ENCODE data around the gene REPIN1.

The REPIN1 gene

DNA sequence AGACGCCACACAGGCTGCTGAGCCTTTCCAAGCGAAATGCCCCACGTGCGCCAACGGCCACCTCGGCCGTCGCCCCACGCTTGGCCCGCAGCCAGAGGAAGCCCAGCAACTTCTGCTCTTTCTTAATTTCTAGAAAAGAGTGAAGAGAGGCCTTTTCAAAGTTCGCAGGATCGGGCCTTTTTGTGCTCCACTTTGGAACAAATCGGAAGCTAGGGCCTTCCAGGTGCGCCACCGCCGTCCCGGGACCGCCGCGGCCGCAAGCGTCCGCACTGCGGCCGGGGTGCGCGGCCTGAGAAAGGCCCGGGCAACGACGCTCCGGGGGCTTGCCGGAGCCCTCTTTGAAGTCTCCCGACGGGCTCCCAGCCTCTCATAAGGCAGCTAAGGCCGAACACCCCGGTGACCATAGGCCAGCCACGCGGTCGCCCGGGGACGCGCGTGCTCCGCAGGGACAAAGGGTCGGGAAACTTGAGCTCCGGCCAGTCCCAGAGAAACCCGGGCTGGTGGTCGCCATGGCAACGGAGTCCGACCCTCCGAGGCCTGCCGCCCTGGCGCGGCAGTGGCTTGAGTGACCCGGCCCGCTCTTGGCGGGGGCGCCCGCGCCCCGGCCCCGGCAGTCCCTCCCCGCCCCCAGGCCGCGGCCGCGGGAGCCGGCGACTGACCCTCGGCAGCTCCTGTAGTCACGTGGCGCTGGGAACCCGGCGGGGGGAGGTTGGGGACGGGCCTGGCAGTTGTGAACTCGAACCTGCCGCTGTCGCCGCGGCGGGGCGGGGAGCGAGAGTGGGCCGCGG is at the start of gene REPIN1:
REPIN1 (plus strand) TSS at position 727 of the 788 bp plus-strand sequence. CDS start 890 bp downstream, outside the sequence.
- ATAC-seq, result peak; percentile 51 to 55

- ATAC-seq, result no peak
Observed at GRCh38 chr7:150321788-150322113, 46.9 kb upstream of the REPIN1 start.

GRCh38 chr7:150322114-150322832 is 46.3 kb upstream of the REPIN1 start:
- ATAC-seq, result peak; percentile 25 to 38

- ATAC-seq, result peak; percentile 17 to 44
Observed at GRCh38 chr7:150322833-150323681, 45.6 kb upstream of the REPIN1 start, which contains the start of the genes ACTR3C and LRRC61. TSS of gene ACTR3C (minus strand) at chr7:150323545. CDS start at chr7:150295296, 28,249 bp downstream. TSS of gene LRRC61 (plus strand) at chr7:150323355. CDS start at chr7:150336862, 13,507 bp downstream.

DNA sequence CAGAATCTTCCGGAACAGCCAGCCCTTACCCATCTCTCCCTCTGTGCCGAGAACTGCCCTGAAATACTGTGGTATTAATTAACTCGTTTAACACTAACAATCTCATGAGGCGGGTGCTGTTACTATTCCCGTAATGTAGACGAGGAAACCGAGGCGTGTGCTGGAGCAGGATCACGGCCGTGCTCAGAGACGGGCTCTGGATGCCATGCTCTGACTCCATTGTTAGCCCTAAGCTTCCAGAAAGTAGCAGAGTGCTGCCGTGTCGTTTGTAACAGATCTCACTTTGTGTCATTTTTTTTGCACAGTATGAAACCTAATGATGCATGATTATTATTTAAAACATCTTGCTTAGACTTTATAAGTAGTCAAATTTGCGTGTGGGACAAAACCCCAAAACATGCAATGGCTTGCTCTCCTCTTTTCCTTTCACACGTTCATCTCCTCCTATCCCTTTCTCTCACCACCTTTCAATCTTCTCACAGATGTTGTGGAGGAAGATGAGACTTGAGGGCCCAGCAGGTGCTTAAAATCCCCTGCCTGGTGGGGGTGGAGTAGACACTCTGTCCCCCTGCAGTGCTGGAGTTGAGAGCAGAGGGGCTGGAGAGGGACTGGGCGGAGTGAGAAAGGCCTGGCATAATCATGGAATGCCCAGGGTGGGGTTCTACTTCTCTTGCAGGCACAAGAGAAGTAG is 44.8 kb upstream of the REPIN1 start:
- peak in 1 of 2 donors; percentile 5 for ATAC-seq

GRCh38 chr7:150324373-150324961 is 44.2 kb upstream of the REPIN1 start:
- ATAC-seq, result no peak

GRCh38 chr7:150325110-150325611 is 43.5 kb upstream of the REPIN1 start:
- no peak for ATAC-seq

GRCh38 chr7:150325901-150326300 is 42.7 kb upstream of the REPIN1 start:
- no peak for ATAC-seq

GRCh38 chr7:150326657-150327268 is 41.9 kb upstream of the REPIN1 start:
- ATAC-seq, result no peak

DNA sequence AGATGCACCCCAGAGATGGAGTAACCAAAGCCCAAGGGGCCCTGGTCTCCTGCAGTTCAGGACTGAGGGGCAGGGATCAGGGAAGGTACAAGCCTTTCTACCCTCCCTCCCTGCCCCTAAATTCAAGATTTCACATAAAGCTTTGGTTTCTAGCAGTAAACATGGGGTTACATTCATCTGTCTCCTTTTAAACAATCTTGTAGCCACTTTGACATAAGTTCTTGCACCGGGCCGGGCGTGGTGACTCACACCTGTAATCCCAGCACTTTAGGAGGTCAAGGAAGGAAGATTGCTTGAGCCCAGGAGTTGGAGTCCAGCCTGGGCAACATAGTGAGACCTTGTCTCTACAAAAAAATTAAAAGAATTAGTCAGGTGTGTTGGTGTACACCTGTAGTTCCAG is 41.3 kb upstream of the REPIN1 start:
- ATAC-seq, result no peak

GRCh38 chr7:150329331-150330120 is 39.1 kb upstream of the REPIN1 start:
- no peak for ATAC-seq

DNA sequence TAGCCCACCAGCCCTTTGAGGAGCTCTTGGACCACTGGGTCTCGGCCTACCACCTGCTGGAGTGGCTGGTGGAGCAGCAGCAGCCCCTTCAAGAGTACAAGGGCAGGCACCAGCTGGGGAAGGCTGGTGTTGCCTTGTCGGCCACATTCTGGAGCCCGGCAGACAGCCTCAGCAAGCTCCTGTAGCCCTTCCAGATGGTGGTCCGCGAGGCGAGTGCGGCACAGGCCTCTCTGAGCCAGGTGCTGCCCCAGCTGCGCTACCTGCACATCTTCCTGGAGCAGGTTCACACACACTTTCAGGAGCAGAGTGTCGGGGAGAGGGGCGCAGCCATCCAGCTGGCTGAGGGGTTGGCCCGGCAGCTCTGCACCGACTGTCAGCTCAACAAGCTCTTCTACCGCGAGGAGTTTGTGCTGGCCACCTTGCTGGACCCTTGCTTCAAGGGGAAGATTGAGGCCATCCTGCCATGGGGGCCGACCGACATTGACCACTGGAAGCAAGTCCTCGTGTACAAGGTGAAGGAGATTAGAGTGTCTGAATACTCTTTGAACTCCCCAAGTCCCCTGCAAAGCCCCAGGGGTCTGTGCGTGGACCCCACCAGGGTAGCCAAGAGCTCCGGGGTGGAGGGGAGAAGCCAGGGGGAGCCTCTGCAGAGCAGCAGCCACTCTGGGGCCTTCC is 38.3 kb upstream of the REPIN1 start:
- no peak for ATAC-seq

GRCh38 chr7:150332852-150333635 is 35.6 kb upstream of the REPIN1 start:
- ATAC-seq, result no peak

GRCh38 chr7:150333659-150334058 is 35.0 kb upstream of the REPIN1 start:
- ATAC-seq, result no peak

- no peak for ATAC-seq
Observed at GRCh38 chr7:150334108-150334507, 34.5 kb upstream of the REPIN1 start.

DNA sequence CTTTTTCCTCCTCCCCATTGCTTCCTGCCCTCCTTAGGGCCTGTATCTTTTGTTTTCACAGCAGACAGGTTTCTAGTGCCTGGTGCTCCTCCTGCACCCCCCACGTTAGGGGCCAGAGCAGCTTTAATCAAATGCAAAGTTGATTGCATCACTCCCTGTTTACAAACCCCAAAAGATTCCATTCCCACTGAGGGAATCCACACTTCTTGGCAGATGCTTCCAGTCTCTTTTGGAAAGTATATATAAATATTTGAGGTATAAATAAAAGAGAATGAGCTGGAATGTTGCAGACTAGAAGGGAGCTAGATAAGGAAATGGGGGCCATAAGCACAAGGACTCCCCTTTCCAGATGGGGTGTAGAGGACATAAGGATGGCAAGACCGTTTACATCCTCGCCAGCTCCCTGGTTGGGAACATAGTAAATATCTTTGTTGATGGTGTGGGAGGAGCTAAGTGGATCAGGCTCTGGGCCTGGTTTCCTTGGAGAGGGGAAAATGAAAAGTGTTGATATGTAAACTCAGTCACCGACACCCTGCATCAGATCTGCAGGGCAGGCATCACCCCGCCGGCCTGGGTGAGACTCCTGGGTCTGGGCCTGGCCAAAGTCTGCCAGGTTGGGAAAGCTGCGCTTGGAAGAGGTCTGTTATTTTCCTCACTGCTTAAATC is 33.4 kb upstream of the REPIN1 start:
- ATAC-seq, result no peak

DNA sequence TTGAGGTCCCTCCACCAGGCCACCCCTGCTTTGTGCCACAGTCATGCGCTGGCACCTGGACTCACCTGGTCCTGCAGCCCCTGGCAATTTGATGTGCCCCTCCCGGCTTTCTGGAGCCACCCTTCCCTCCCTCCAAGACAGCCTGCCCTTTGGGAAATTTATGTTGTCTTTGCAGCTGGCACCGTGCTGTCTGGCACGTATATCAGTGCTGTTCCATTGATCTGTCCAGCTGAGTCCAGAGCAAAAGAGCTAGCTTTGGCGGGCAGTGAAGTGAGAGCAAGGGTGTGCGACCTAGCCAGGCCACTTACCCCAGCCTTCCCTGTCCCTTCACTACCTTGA is 32.9 kb upstream of the REPIN1 start:
- ATAC-seq, result no peak

GRCh38 chr7:150336746-150337145 is 31.9 kb upstream of the REPIN1 start:
- ATAC-seq, result no peak

GRCh38 chr7:150337179-150337578 is 31.4 kb upstream of the REPIN1 start:
- ATAC-seq, result no peak

Data from activated CD4-positive, CD25-positive, alpha-beta regulatory T cell treated with anti-CD3 and anti-CD28 coated beads, Interleukin-2, amount 50 U/mL, for 24 hours (primary cell).